Vagina (tissue), 2 donors: ENCODE data around the gene LAMA2. TPM values are rescaled to one million over a fixed set of nuclear protein-coding genes. Genes with fewer than 3 reads are reported as not detected.

Source experiments
- DNase-seq, 2 donors: peaks; one replicate each; pipeline ENCODE4 v3.0.0-alpha.2; 2017; ENCODE audit errors: extremely low spot score in 2 of 2
- H3K27ac ChIP-seq: fragments of 200-600 bp; sonication (generic); one replicate; pipeline ENCODE4 v1.5.1; 2019
- H3K27me3 ChIP-seq: fragments of 200-600 bp; sonication (generic); one replicate; pipeline ENCODE4 v1.5.1; 2019
- H3K36me3 ChIP-seq, 2 donors: fragments of 200-600 bp; sonication (generic); one replicate each; pipeline ENCODE4 v1.5.1; 2017 to 2019
- H3K4me1 ChIP-seq: fragments of 200-600 bp; sonication (generic); one replicate; pipeline ENCODE4 v1.5.1; 2019
- H3K4me3 ChIP-seq, 2 donors: fragments of 200-600 bp; sonication (generic); 1 replicate in 1 of 2; 2 replicates in 1 of 2; pipeline ENCODE4 v1.5.1; 2016 to 2019
- H3K9me3 ChIP-seq: fragments of 200-600 bp; sonication (generic); one replicate; pipeline ENCODE4 v1.5.1; 2019
- POLR2A ChIP-seq, 2 donors: fragments of 450-650 bp; IDR thresholded peaks; one replicate each; pipeline ENCODE4 v1.6.1; 2017; ENCODE audit warnings: antibody characterized with exemption in 2 of 2, mild to moderate bottlenecking in 2 of 2, moderate library complexity in 2 of 2
- POLR2AphosphoS5 ChIP-seq, 2 donors: sonication (generic); formaldehyde crosslinking; IDR thresholded peaks; one replicate each; pipeline ENCODE4 v1.9.0; 2017; ENCODE audit warnings: antibody characterized with exemption in 2 of 2, mild to moderate bottlenecking in 2 of 2, low read depth in 1 of 2; ENCODE audit not compliant: insufficient read depth in 1 of 2
- intact Hi-C: fragments of 100-400 bp; cut with DNase I; formaldehyde crosslinking; loops from one replicate; pipeline ENCODE4 v1.15.1; 2023
- total RNA-seq: library from RNA; depleted of rRNA; stranded (reverse); fragments of >200 nt; gene quantifications from one replicate; pipeline ENCODE4 v1.2.3, GENCODE V29; 2016
- TF ChIP-seq, protein P1 (sequence below), 3 experiments: fragments of 450-650 bp in 2 of 3; fragments of 200-600 bp in 1 of 3; sonication (generic) in 1 of 3; IDR thresholded peaks; one replicate each; pipeline ENCODE4 v1.5.1; 2017 to 2019; ENCODE audit warnings: antibody characterized with exemption in 3 of 3, mild to moderate bottlenecking in 2 of 3, moderate library complexity in 2 of 3

Gene LAMA2
- total RNA-seq, 1 donor from 2014 or later: 91.1 TPM

DNA sequence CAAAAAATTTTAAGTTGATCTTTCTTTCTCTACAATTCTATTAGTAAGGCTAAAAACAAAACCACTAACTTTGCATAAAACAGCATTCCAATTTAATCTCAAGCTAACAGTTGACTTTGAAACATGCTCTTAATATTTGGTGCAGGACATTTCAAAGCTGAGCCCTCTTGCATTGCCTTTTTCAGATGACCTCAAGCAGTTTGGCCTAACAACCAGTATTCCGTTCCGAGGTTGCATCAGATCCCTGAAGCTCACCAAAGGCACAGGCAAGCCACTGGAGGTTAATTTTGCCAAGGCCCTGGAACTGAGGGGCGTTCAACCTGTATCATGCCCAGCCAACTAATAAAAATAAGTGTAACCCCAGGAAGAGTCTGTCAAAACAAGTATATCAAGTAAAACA is 633.1 kb downstream of the LAMA2 start:
- TF ChIP-seq POLR2A (IDR thresholded peaks at IDR 0.05) (no peak), POLR2AphosphoS5 (IDR thresholded peaks at IDR 0.05; ENCODE audit: insufficient read depth in 1 of 2, low read depth in 1 of 2) (no peak)
- TF ChIP-seq, protein P1, sequence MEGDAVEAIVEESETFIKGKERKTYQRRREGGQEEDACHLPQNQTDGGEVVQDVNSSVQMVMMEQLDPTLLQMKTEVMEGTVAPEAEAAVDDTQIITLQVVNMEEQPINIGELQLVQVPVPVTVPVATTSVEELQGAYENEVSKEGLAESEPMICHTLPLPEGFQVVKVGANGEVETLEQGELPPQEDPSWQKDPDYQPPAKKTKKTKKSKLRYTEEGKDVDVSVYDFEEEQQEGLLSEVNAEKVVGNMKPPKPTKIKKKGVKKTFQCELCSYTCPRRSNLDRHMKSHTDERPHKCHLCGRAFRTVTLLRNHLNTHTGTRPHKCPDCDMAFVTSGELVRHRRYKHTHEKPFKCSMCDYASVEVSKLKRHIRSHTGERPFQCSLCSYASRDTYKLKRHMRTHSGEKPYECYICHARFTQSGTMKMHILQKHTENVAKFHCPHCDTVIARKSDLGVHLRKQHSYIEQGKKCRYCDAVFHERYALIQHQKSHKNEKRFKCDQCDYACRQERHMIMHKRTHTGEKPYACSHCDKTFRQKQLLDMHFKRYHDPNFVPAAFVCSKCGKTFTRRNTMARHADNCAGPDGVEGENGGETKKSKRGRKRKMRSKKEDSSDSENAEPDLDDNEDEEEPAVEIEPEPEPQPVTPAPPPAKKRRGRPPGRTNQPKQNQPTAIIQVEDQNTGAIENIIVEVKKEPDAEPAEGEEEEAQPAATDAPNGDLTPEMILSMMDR (IDR thresholded peaks at IDR 0.05): no peak
- Histone ChIP-seq H3K4me3 (no peak overlapping the region), H3K27ac (no peak overlapping the region), H3K9me3 (no peaks in the 10 kb centered on the region), H3K27me3 (no peaks in the 10 kb centered on the region), H3K4me1 (no peaks in the 10 kb centered on the region), H3K36me3 (no peaks in the 10 kb centered on the region)
- intact Hi-C loops: no loop called here
- DNase-seq: no peak

DNA sequence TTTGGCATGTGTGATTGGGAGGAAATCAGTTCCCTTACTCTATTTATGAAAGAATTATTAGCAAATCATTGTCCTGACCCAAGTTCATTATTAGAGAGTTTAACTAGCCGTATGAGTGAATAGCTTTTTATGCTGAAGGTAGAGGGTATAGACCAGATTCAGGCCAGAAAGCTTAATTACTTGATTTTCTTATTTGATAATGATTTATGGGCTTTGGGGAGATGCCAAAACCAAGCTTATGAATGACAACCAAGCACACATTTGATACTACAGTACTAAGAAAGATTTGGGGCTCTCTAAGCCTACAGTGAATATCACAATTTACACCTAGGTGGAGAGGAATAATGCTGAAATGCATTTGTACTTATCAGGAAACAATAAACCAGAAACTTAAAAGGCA is 633.8 kb downstream of the LAMA2 start:
- Histone ChIP-seq H3K27ac (no peak overlapping the region), H3K36me3 (no peaks in the 10 kb centered on the region)
- TF ChIP-seq POLR2A (IDR thresholded peaks at IDR 0.05): no peak
- TF ChIP-seq, protein P1 (IDR thresholded peaks at IDR 0.05): no peak
- no peak for TF ChIP-seq POLR2AphosphoS5 (IDR thresholded peaks at IDR 0.05; ENCODE audit: insufficient read depth in 1 of 2, low read depth in 1 of 2)

GRCh38 chr6:129517288-129517687 is 634.4 kb downstream of the LAMA2 start:
- no peaks in the 10 kb centered on the region for H3K36me3 ChIP-seq
- H3K9me3 ChIP-seq: no peaks in the 10 kb centered on the region
- TF ChIP-seq POLR2A (IDR thresholded peaks at IDR 0.05): no peak
- TF ChIP-seq, protein P1 (IDR thresholded peaks at IDR 0.05): no peak
- no peak for TF ChIP-seq POLR2AphosphoS5 (IDR thresholded peaks at IDR 0.05; ENCODE audit: insufficient read depth in 1 of 2, low read depth in 1 of 2)
- H3K4me3 ChIP-seq: no peak overlapping the region
- no peak for DNase-seq
- no peaks in the 10 kb centered on the region for H3K27me3 ChIP-seq
- no peaks in the 10 kb centered on the region for H3K4me1 ChIP-seq
- intact Hi-C loops: no loop called here
- H3K27ac ChIP-seq: no peak overlapping the region

More for the DNA sequence above, 633.8 kb downstream of the LAMA2 start:
- Histone ChIP-seq H3K27me3 (no peaks in the 10 kb centered on the region), H3K4me1 (no peaks in the 10 kb centered on the region), H3K9me3 (no peaks in the 10 kb centered on the region), H3K4me3 (no peak overlapping the region)
- DNase-seq: no peak
- intact Hi-C loops: no loop called here

DNA sequence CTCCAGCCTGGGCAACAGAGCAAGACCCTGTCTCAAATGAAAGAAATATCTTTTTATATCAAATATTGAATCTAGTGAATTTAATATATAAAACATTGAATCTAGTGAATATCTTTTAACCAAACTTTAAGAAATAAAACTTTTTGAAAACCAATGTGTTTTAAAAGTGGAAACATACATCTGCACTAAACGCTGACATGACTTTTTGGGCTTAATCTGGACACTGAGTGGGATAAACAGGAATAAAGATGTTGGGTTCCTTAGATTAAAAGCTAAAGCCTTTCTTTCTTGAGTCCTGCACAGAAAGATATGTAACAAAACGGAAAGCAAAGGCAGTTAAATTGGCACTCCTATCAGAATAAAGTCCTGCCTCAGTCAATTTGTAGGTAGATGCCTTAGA is 636.8 kb downstream of the LAMA2 start:
- H3K4me1 ChIP-seq: no peaks in the 10 kb centered on the region
- H3K4me3 ChIP-seq: no peak overlapping the region
- no peaks in the 10 kb centered on the region for H3K36me3 ChIP-seq
- no peak for DNase-seq
- intact Hi-C loops: no loop called here
- TF ChIP-seq, protein P1 (IDR thresholded peaks at IDR 0.05): no peak
- TF ChIP-seq POLR2A (IDR thresholded peaks at IDR 0.05) (no peak), POLR2AphosphoS5 (IDR thresholded peaks at IDR 0.05; ENCODE audit: insufficient read depth in 1 of 2, low read depth in 1 of 2) (no peak)
- H3K27me3 ChIP-seq: no peaks in the 10 kb centered on the region
- H3K27ac ChIP-seq: no peak overlapping the region
- no peaks in the 10 kb centered on the region for H3K9me3 ChIP-seq

GRCh38 chr6:129521946-129522345 is 639.0 kb downstream of the LAMA2 start:
- Histone ChIP-seq H3K4me1 (no peaks in the 10 kb centered on the region), H3K27ac (no peak overlapping the region), H3K27me3 (no peaks in the 10 kb centered on the region), H3K9me3 (no peaks in the 10 kb centered on the region), H3K4me3 (no peak overlapping the region), H3K36me3 (no peaks in the 10 kb centered on the region)
- intact Hi-C loops: no loop called here
- no peak for DNase-seq
- TF ChIP-seq, protein P1 (IDR thresholded peaks at IDR 0.05): no peak
- TF ChIP-seq POLR2A (IDR thresholded peaks at IDR 0.05) (no peak), POLR2AphosphoS5 (IDR thresholded peaks at IDR 0.05; ENCODE audit: insufficient read depth in 1 of 2, low read depth in 1 of 2) (no peak)
